ENCODE results near the gene ZNF414.
"Not testable (repeated sequence)": the region's sequence is repeated elsewhere in the genome, so short reads cannot be mapped to it uniquely, and the experiment has no call there.

The ZNF414 gene

DNA sequence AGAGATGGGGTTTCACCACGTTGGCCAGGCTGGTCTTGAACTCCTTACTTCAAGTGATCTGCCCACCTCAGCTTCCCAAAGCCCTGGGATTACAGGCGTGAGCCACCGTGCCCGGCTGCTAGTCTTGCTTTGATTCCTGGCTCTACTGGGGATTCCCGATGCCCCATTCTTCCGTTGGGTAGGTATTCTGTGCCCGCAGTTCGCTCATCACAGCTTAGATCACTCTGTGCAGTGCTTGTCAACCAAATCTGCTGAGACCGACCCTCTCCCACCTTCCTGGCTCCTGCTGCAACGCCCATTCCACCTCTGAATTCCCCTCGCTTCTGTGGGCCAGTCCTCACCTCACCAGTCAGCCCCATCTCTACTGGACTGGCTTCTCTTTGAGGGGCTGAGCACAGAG lies 4.6 kb upstream of the ZNF414 start:
- Histone ChIP-seq H4K91ac (ENCODE audit: low read length) (peak overlapping the region; percentile 94), H4K8ac (ENCODE audit: low read length) (peak overlapping the region; percentile 24), H3K4me2 (ENCODE audit: low read length, poor library complexity, severe bottlenecking) (no peak overlapping the region), H3K9ac (ENCODE audit: low read length) (no peak overlapping the region), H3K4ac (ENCODE audit: low read depth in 1 of 2, low read length in 2 of 2) (no peak overlapping the region), H2BK15ac (ENCODE audit: low read depth, poor library complexity, severe bottlenecking) (peak overlapping the region; percentile 36), H3K36me3 (ENCODE audit: control insufficient read depth in 1 of 2, insufficient read depth in 2 of 2, low read depth in 1 of 2, low read length in 2 of 2) (no peaks in the 10 kb centered on the region), H2BK12ac (ENCODE audit: low read length in 2 of 2) (peak overlapping the region; percentile 14 to 23), H2AFZ (ENCODE audit: low read depth, low read length) (no peak overlapping the region), H3K27me3 (ENCODE audit: control insufficient read depth in 1 of 2, insufficient read depth in 1 of 2, low read length in 2 of 2) (no peaks in the 10 kb centered on the region), H3K9me3 (ENCODE audit: control insufficient read depth, low read length) (no peaks in the 10 kb centered on the region), H3K23ac (ENCODE audit: low read length in 2 of 2) (no peak overlapping the region), H3K27ac (ENCODE audit: low read length, poor library complexity, severe bottlenecking) (no peak overlapping the region), H2BK120ac (ENCODE audit: low read depth, low read length) (peak overlapping the region; percentile 57), H3K4me3 (ENCODE audit: insufficient read depth in 1 of 2, low read depth in 1 of 2, low read length in 2 of 2) (no peak overlapping the region), H3K14ac (ENCODE audit: low read length in 2 of 2) (no peak overlapping the region), H3K18ac (ENCODE audit: low read depth in 1 of 2, low read length in 2 of 2) (peak overlapping the region; percentile 14 to 18), H2BK5ac (ENCODE audit: low read depth, low read length, poor library complexity, severe bottlenecking) (no peak overlapping the region), H3K4me1 (ENCODE audit: control insufficient read depth, insufficient read depth, low read depth, low read length) (peaks cover under 1% of the 10 kb centered on the region), H3K79me1 (replicated peaks; ENCODE audit: low read length, poor library complexity, severe bottlenecking) (no peaks in the 10 kb centered on the region), H2AK5ac (ENCODE audit: low read length, severe bottlenecking) (no peak overlapping the region)
- no peak for DNase-seq
- 92% methylated on average over 11 of the region's 11 CpGs for WGBS

DNA sequence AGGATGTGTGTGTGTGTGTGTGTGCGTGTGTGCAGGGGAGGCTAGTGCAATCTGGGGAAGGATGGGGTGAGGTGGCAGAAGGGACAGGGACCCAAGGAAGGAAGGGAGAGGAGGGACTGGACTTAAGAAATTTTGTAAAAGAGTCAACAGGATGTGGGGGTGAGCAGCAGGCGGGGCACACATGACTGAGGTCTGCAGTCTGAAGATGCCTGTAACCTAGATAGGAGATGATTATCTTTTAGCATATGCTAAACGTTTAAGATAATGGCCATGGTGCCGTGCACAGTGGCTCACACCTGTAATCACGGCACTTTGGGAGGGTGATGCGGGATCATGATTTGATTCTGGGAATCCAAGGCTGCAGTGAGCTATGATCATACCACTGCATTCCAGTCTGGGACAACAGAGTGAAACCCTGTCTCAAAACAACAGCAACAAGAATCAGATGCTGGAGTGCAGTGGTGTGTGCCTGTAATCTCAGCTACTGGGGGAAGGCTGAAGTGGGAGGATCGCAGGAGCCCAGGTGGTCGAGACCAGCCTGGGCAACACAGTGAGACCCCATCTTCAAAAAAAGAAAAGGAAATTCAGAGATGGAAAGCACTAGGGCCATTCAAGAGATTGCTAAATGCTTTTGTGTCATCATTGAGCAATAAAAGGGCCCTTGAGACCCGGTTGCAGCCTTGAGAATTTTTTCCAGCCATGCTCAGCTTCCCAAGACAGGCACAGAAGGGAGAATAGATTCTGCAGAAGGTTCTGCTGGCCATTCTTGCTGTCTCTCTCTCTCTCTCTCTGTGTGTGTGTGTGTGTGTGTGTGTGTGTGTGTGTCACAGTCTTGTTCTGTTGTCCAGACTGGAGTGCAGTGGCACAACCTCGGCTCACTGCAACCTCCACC lies 3.8 kb upstream of the ZNF414 start:
- H2AFZ ChIP-seq (ENCODE audit: low read depth, low read length) = no peak overlapping the region
- no peak overlapping the region for H2BK12ac ChIP-seq (ENCODE audit: low read length in 2 of 2)
- DNase-seq = peak; percentile 84
- H3K23ac ChIP-seq (ENCODE audit: low read length in 2 of 2) = no peak overlapping the region
- peak overlapping the region in 1 of 2 experiments; percentile 56 for H3K4me3 ChIP-seq (ENCODE audit: insufficient read depth in 1 of 2, low read depth in 1 of 2, low read length in 2 of 2)
- H3K27ac ChIP-seq (ENCODE audit: low read length, poor library complexity, severe bottlenecking) = no peak overlapping the region
- no peak overlapping the region for H2BK15ac ChIP-seq (ENCODE audit: low read depth, poor library complexity, severe bottlenecking)
- H3K18ac ChIP-seq (ENCODE audit: low read depth in 1 of 2, low read length in 2 of 2) = peak overlapping the region; percentile 11 to 21
- peak overlapping the region; percentile 51 for H3K9ac ChIP-seq (ENCODE audit: low read length)
- 55% methylated on average over 9 of the region's 10 CpGs for WGBS
- H3K79me1 ChIP-seq (replicated peaks; ENCODE audit: low read length, poor library complexity, severe bottlenecking) = peaks cover 4% of the 10 kb centered on the region
- H3K14ac ChIP-seq (ENCODE audit: low read length in 2 of 2) = no peak overlapping the region
- no peak overlapping the region for H2BK120ac ChIP-seq (ENCODE audit: low read depth, low read length)
- peak overlapping the region; percentile 25 for H4K91ac ChIP-seq (ENCODE audit: low read length)
- H3K4me2 ChIP-seq (ENCODE audit: low read length, poor library complexity, severe bottlenecking) = no peak overlapping the region
- H3K4me1 ChIP-seq (ENCODE audit: control insufficient read depth, insufficient read depth, low read depth, low read length) = peaks cover 7% of the 10 kb centered on the region
- H4K8ac ChIP-seq (ENCODE audit: low read length) = peak overlapping the region; percentile 4
- no peak overlapping the region for H3K4ac ChIP-seq (ENCODE audit: low read depth in 1 of 2, low read length in 2 of 2)
- no peaks in the 10 kb centered on the region for H3K9me3 ChIP-seq (ENCODE audit: control insufficient read depth, low read length)
- H2BK5ac ChIP-seq (ENCODE audit: low read depth, low read length, poor library complexity, severe bottlenecking) = no peak overlapping the region
- H3K36me3 ChIP-seq (ENCODE audit: control insufficient read depth in 1 of 2, insufficient read depth in 2 of 2, low read depth in 1 of 2, low read length in 2 of 2) = peaks cover 0 to 3% of the 10 kb centered on the region in 2 experiments
- no peaks in the 10 kb centered on the region for H3K27me3 ChIP-seq (ENCODE audit: control insufficient read depth in 1 of 2, insufficient read depth in 1 of 2, low read length in 2 of 2)
- no peak overlapping the region for H2AK5ac ChIP-seq (ENCODE audit: low read length, severe bottlenecking)

DNA sequence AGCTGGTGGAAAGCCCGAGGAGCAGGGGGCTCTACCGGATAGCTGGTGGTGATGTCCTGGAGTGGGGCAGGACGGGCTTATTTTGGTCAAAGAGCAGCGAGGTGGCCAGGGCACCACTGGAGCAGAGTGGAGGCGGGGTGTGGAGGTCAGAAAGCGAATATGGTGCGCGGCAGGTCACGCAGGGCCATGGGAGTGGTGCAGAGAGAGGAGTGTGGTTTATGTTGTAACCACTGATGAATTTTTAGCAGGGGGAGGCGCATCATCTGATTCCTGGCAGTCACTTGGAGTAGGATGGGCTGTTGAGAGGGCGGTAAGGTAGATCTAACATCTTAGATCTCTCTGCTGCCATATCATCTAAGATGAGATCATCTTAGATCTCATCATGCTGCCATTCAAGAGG lies 1.4 kb upstream of the ZNF414 start:
- no peak overlapping the region for H3K4me2 ChIP-seq (ENCODE audit: low read length, poor library complexity, severe bottlenecking)
- peaks cover 23% of the 10 kb centered on the region for H3K79me1 ChIP-seq (replicated peaks; ENCODE audit: low read length, poor library complexity, severe bottlenecking)
- peaks cover 6 to 28% of the 10 kb centered on the region in 2 experiments for H3K36me3 ChIP-seq (ENCODE audit: control insufficient read depth in 1 of 2, insufficient read depth in 2 of 2, low read depth in 1 of 2, low read length in 2 of 2)
- H2AFZ ChIP-seq (ENCODE audit: low read depth, low read length) = no peak overlapping the region
- WGBS = 94% methylated on average over 10 of the region's 11 CpGs
- peak overlapping the region; percentile 62 for H4K91ac ChIP-seq (ENCODE audit: low read length)
- no peak overlapping the region for H2AK5ac ChIP-seq (ENCODE audit: low read length, severe bottlenecking)
- peaks cover 19% of the 10 kb centered on the region for H3K4me1 ChIP-seq (ENCODE audit: control insufficient read depth, insufficient read depth, low read depth, low read length)
- peak overlapping the region; percentile 14 for H4K8ac ChIP-seq (ENCODE audit: low read length)
- no peak overlapping the region for H3K14ac ChIP-seq (ENCODE audit: low read length in 2 of 2)
- peak overlapping the region; percentile 61 to 68 for H2BK12ac ChIP-seq (ENCODE audit: low read length in 2 of 2)
- no peak overlapping the region for H3K9ac ChIP-seq (ENCODE audit: low read length)
- no peak for DNase-seq
- no peak overlapping the region for H2BK5ac ChIP-seq (ENCODE audit: low read depth, low read length, poor library complexity, severe bottlenecking)
- no peak overlapping the region for H3K27ac ChIP-seq (ENCODE audit: low read length, poor library complexity, severe bottlenecking)
- H2BK120ac ChIP-seq (ENCODE audit: low read depth, low read length) = no peak overlapping the region
- H3K4ac ChIP-seq (ENCODE audit: low read depth in 1 of 2, low read length in 2 of 2) = no peak overlapping the region
- H3K27me3 ChIP-seq (ENCODE audit: control insufficient read depth in 1 of 2, insufficient read depth in 1 of 2, low read length in 2 of 2) = no peaks in the 10 kb centered on the region
- H3K18ac ChIP-seq (ENCODE audit: low read depth in 1 of 2, low read length in 2 of 2) = no peak overlapping the region
- H3K4me3 ChIP-seq (ENCODE audit: insufficient read depth in 1 of 2, low read depth in 1 of 2, low read length in 2 of 2) = no peak overlapping the region
- H3K9me3 ChIP-seq (ENCODE audit: control insufficient read depth, low read length) = no peaks in the 10 kb centered on the region
- H2BK15ac ChIP-seq (ENCODE audit: low read depth, poor library complexity, severe bottlenecking) = no peak overlapping the region
- H3K23ac ChIP-seq (ENCODE audit: low read length in 2 of 2) = no peak overlapping the region

DNA sequence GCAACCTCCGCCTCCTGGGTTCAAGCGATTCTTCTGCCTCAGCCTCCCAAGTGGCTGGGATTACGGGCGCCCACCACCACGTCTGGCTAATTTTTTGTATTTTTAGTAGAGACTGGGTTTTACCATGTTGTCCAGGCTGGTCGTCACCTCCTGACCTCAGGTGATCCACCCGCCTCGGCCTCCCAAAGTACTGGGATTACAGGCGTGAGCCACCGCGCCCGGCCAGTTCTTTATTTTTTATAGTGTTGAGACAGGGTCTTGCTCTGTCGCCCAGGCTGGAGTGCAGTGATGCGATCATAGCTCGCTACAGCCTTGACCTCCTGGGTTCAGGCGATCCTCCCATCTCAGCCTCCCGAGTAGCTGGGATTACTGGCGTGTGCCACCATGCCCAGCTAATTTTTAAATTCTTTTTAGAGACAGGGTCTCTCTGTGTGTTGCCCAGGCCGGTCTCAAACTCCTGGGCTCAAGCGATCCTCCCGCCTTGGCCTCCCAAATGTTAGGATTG lies 590 bp upstream of the ZNF414 start:
- H3K4me2 ChIP-seq (ENCODE audit: low read length, poor library complexity, severe bottlenecking); DNase-seq; H2AFZ ChIP-seq (ENCODE audit: low read depth, low read length); H4K91ac ChIP-seq (ENCODE audit: low read length); H2BK12ac ChIP-seq (ENCODE audit: low read length in 2 of 2); H3K4ac ChIP-seq (ENCODE audit: low read depth in 1 of 2, low read length in 2 of 2); H2BK120ac ChIP-seq (ENCODE audit: low read depth, low read length); H3K9me3 ChIP-seq (ENCODE audit: control insufficient read depth, low read length); H3K14ac ChIP-seq (ENCODE audit: low read length in 2 of 2); H2BK5ac ChIP-seq (ENCODE audit: low read depth, low read length, poor library complexity, severe bottlenecking); H2BK15ac ChIP-seq (ENCODE audit: low read depth, poor library complexity, severe bottlenecking); H2AK5ac ChIP-seq (ENCODE audit: low read length, severe bottlenecking); H3K27ac ChIP-seq (ENCODE audit: low read length, poor library complexity, severe bottlenecking); H3K18ac ChIP-seq (ENCODE audit: low read depth in 1 of 2, low read length in 2 of 2); H4K8ac ChIP-seq (ENCODE audit: low read length); H3K23ac ChIP-seq (ENCODE audit: low read length in 2 of 2); H3K27me3 ChIP-seq (ENCODE audit: control insufficient read depth in 1 of 2, insufficient read depth in 1 of 2, low read length in 2 of 2): not testable (repeated sequence)
- H3K36me3 ChIP-seq (ENCODE audit: control insufficient read depth in 1 of 2, insufficient read depth in 2 of 2, low read depth in 1 of 2, low read length in 2 of 2) = peaks cover 6 to 34% of the 10 kb centered on the region in 2 experiments
- peaks cover 19% of the 10 kb centered on the region for H3K4me1 ChIP-seq (ENCODE audit: control insufficient read depth, insufficient read depth, low read depth, low read length)
- H3K9ac ChIP-seq (ENCODE audit: low read length) = peak overlapping the region; percentile 94
- H3K79me1 ChIP-seq (replicated peaks; ENCODE audit: low read length, poor library complexity, severe bottlenecking) = peaks cover 23% of the 10 kb centered on the region
- peak overlapping the region in 1 of 2 experiments; percentile 76 for H3K4me3 ChIP-seq (ENCODE audit: insufficient read depth in 1 of 2, low read depth in 1 of 2, low read length in 2 of 2)
- WGBS = 92% methylated on average over 21 of the region's 21 CpGs

All from mesenchymal stem cell (in vitro differentiated cells and primary cell).